Measurements from ENCODE around the gene OSBPL3.
"Not testable (repeated sequence)": the region's sequence is repeated elsewhere in the genome, so short reads cannot be mapped to it uniquely, and the experiment has no call there.

The OSBPL3 gene, protein sequence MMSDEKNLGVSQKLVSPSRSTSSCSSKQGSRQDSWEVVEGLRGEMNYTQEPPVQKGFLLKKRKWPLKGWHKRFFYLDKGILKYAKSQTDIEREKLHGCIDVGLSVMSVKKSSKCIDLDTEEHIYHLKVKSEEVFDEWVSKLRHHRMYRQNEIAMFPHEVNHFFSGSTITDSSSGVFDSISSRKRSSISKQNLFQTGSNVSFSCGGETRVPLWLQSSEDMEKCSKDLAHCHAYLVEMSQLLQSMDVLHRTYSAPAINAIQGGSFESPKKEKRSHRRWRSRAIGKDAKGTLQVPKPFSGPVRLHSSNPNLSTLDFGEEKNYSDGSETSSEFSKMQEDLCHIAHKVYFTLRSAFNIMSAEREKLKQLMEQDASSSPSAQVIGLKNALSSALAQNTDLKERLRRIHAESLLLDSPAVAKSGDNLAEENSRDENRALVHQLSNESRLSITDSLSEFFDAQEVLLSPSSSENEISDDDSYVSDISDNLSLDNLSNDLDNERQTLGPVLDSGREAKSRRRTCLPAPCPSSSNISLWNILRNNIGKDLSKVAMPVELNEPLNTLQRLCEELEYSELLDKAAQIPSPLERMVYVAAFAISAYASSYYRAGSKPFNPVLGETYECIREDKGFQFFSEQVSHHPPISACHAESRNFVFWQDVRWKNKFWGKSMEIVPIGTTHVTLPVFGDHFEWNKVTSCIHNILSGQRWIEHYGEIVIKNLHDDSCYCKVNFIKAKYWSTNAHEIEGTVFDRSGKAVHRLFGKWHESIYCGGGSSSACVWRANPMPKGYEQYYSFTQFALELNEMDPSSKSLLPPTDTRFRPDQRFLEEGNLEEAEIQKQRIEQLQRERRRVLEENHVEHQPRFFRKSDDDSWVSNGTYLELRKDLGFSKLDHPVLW

GRCh38 chr7:24979863-24980533, at the start of gene OSBPL3:
Gene OSBPL3, minus strand, starts transcription at chr7:24980178. Its CDS starts 87,706 bp downstream, at chr7:24892472.
- DNase-seq (ENCODE audit: low spot score), result peak; percentile 96

- DNase-seq (ENCODE audit: low spot score), result no peak
Measured at GRCh38 chr7:25029075-25029474, 49.1 kb upstream of the OSBPL3 start.

GRCh38 chr7:25028370-25029021, 48.5 kb upstream of the OSBPL3 start:
- peak; percentile 68 for DNase-seq (ENCODE audit: low spot score)

DNA sequence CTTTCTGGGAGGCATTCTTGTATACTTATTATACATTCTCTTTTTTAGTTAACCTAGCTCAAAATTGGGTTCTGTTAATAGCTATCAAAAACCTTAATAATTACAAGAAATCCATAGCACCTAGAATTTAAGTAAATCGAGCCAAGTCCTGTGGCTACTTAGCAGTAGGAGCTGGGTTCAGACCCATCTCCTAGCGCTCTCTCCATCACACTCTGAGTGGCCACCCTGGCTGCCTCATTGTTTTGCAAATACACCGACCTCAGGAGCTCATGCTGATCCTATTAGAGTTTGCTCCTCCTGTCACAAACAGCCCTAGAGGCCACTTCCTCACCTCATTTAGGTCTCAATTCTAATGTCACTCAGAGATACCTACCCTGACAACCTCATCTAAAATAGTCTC, 46.2 kb upstream of the OSBPL3 start:
- DNase-seq (ENCODE audit: low spot score), result no peak

DNA sequence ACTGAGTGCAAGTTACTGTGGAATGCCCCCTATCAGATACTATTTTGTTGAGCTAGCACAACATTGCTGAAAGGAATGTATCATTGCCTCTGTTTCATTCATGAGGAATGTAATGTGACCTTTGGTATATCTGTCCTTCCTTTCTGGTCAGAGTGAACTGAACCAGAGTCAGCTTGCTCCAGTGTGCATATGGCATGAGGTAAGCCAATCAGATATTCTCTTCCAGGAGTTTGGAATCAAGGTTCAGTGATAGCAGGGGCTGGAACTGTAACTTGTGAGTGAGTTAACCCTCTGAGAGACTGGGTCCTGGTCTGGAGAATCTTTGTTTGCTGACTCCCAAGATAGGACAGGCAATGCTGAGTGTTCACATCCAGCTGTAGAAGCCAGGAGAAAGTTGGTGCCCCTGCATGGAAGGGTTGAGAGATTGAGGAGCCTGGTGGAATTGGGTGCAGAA, 45.3 kb upstream of the OSBPL3 start:
- DNase-seq (ENCODE audit: low spot score), result peak; percentile 58

DNA sequence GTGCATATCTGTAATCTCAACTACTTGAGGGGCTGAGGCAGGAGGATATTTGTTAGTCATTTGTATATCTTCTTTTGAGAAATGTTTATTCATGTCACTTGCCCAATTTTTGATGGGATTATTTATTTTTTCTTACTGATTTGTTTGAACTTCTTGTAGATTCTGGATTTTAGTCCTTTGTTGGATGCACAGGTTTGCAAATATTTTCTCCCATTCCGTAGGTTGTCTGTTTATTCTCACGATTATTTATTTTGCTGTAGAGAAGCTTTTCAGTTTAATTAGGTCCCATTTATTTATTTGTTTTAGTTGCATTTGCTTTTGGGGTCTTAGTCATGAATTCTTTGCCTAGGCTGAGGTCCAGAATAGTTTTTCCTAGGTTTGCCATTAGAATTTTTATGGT, 44.1 kb upstream of the OSBPL3 start:
- no peak for DNase-seq (ENCODE audit: low spot score)

- DNase-seq (ENCODE audit: low spot score), result not testable (repeated sequence)
Measured at GRCh38 chr7:25017671-25018070, 37.7 kb upstream of the OSBPL3 start.

DNA sequence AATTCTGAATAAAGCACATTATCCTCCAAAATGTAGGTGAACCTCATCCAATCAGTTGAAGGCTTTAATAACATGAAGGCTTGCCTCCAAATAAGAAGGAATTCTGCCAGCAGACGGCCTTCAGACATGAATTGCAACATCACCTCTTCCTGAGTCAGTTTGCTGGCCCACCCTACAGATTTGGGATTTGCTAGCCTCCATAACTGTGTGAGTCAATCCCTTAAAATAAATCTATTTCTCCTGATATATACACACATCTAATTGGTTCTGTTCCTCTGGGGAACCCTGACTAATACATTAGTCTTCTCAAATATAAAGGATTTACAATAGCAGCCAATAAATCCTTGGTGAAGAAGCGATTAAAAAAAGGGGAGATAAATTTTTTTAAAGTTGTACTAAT, 34.8 kb upstream of the OSBPL3 start:
- DNase-seq (ENCODE audit: low spot score), result no peak

DNA sequence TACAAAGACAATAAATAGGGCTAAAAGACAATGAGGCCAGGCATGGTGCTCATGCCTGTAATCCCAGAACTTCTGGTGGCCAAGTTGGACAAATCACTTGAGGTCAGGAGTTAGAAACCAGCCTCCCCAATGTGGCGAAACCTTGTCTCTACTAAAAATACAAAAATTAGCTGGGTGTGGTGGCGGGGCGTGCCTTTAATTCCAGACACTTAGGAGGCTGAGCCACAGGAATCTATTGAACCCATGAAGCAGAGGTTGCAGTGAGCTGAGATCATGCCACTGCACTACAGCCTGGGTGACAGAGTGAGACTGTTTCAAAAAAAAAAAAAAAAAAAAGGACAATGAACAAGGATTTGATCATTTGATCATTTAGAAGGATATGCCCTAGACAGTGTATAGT, 32.7 kb upstream of the OSBPL3 start:
- DNase-seq (ENCODE audit: low spot score), result not testable (repeated sequence)

DNA sequence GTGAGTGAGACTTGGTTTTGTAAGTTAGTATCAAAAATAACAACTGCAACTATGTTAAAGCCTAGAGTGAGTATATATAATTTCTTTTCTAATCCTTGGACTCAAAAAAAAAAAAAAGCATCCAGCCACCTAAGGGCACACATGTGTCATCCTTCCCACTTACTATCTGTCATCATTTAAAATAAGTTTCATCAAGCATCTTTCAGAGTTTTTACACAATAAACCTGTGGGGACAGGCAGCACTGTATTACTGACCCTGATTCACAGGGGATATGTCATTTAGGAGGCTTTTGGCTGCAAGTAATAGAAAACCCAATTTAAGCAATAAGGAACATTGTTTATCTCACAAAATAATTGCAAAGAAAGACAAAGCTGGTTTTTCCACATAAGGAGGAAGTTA, 32.3 kb upstream of the OSBPL3 start:
- no peak for DNase-seq (ENCODE audit: low spot score)

DNA sequence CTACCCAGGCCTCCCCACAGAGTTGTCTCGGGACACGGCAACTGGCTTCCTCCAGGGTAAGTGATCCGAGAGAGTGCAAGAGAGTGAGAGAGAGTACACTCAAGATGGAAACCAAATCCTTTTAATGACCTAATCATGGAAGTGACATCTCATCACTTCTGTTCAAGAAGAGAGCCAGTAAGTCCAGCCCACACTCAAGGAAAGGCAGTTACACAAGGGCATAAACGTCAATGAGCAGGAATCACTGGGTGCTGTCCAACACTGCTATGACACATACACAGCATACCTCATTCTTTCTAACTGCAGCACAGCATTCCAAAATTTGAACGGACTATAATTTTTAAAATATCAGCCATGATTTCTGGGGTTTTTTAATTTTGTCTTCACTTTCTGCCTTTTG, 29.3 kb upstream of the OSBPL3 start:
- no peak for DNase-seq (ENCODE audit: low spot score)

- no peak for DNase-seq (ENCODE audit: low spot score)
Measured at GRCh38 chr7:25007668-25008067, 27.7 kb upstream of the OSBPL3 start.

- DNase-seq (ENCODE audit: low spot score), result no peak
Measured at GRCh38 chr7:25006276-25006675, 26.3 kb upstream of the OSBPL3 start.

DNA sequence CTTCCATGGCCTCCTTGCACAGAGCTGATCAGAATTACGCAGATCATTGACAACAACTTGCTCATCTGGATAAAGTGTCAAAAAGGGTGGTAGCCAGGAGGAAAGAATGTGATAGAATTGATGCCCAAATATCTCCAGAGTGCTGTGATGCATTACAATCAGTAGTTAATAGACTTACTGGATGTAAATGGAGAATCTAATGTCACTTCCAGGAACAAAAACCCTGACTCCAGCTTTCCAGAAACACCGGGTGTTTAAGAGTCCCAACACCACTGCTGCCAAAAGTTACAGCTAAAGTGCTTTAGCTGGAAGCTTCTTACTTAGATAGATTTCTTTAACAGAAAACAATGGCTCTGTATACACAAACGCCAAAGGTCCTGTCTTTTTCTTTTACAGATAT, 25.7 kb upstream of the OSBPL3 start:
- no peak for DNase-seq (ENCODE audit: low spot score)

DNA sequence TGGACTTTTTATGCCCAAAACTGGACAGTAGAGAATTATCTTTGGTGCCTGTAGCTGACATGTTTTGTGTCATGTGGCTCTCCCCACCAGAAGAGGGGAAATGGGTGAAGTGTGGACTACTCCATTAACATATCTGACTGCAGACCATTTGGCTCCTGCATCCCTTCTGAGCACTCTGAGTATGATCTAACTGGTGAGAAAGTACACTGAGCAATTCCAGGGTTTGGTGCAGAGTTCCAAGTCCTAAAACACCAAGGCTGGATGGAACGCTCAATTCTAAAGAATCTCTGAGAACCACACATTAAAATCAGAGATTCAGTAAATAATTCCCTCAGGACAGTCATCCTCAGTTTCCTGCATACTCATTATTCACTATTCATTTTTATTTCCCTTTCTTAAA, 22.8 kb upstream of the OSBPL3 start:
- no peak for DNase-seq (ENCODE audit: low spot score)

GRCh38 chr7:24995466-24995865, 15.5 kb upstream of the OSBPL3 start:
- no peak for DNase-seq (ENCODE audit: low spot score)

DNA sequence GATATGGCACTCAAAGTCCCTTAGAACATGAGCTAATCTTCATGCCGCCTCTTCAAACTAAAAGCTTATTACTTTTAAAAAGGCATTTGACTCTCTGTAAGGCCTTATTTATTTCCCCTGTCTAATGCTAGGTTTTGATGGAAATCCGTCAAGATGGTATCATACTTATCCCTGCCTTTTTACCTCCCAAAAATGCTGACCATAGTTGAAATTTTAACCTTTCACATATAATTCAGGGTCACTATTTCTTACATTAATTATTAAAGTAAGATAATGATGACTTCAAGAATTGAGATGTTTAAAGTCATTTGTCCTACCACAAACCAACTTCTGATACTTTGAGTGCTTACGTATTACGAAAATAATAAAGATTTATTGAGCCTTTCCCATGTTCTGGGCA, 12.3 kb upstream of the OSBPL3 start:
- DNase-seq (ENCODE audit: low spot score), result no peak

GRCh38 chr7:24991353-24991752, 11.4 kb upstream of the OSBPL3 start:
- no peak for DNase-seq (ENCODE audit: low spot score)

DNA sequence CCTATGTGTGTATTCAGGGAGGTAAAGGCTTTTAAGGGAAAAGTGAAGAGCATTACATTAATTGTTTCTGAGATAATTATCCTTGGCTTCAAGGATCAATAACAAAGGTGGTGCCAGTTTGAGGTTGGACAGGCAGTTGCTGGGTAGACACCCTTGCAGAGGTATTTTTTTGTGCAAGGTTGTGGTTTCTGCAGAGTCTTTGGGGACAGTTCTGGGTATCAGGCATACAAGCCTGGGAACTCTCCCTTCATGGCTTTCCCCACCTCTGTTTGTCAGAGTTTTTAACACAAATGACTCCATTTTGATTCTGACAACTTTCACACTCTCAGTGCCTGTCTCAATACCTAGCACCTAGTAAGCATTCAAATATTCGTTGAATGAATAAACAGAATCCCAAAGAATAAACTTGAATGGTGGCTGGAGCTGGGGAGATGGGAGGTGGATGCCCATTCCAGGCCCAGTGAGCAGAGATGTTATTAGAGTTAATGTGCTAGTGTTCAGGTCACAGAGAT, 7.4 kb upstream of the OSBPL3 start:
- no peak for DNase-seq (ENCODE audit: low spot score)

- DNase-seq (ENCODE audit: low spot score), result no peak
Measured at GRCh38 chr7:24982917-24983316, 2.9 kb upstream of the OSBPL3 start.

- DNase-seq (ENCODE audit: low spot score), result no peak
Measured at GRCh38 chr7:24981171-24981951, 1.4 kb upstream of the OSBPL3 start.
